A549 treated with DMSO at 1 μM for 4 hours (cell line): ENCODE results near the gene CD99. TPM values are rescaled to one million over a fixed set of nuclear protein-coding genes. Genes with fewer than 3 reads are reported as not detected.

Experiments used
- total RNA-seq: library from RNA; stranded (reverse); fragments of 200-300 nt; extraction: Qiagen RNA extraction; gene quantifications from 5 replicates; pipeline ENCODE4 v1.2.3, GENCODE V29; 2022; ENCODE audit warnings: low read depth

The CD99 gene, protein sequence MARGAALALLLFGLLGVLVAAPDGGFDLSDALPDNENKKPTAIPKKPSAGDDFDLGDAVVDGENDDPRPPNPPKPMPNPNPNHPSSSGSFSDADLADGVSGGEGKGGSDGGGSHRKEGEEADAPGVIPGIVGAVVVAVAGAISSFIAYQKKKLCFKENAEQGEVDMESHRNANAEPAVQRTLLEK
- total RNA-seq = 232 to 256 TPM (median 243 TPM) in 5 replicates

GRCh38 chrX:2690856-2691542, at the start of gene CD99:
Gene CD99 (plus strand): TSS chrX:2691295. CDS start chrX:2691361, 66 bp downstream.

GRCh38 chrX:2751874-2752300, 60.8 kb downstream of the CD99 start, which contains the start of gene XG:
Gene XG (plus strand): TSS chrX:2752040. CDS start chrX:2752275, 235 bp downstream.

Other genes with a start within 250 kb of the CD99 start
- gene DHRSX, start 190.3 kb upstream of the CD99 start, total RNA-seq = 36.1 to 41.9 TPM (median 40.9 TPM) in 5 replicates
- gene ZBED1, start 190.3 kb upstream of the CD99 start, total RNA-seq = 25.3 to 31.9 TPM (median 31.0 TPM) in 5 replicates
- 0.04 TPM in 1 of 5 replicates, not detected in the others for gene XG, start 60.7 kb downstream of the CD99 start, total RNA-seq
- gene GYG2, start 137.6 kb downstream of the CD99 start, total RNA-seq = 4.2 to 5.2 TPM (median 4.6 TPM) in 5 replicates
- gene ARSD, start 238.0 kb downstream of the CD99 start, total RNA-seq = 11.4 to 14.6 TPM (median 14.0 TPM) in 5 replicates